Measurements from ENCODE around the gene ZNF680.
"Not testable (repeated sequence)": the region's sequence is repeated elsewhere in the genome, so short reads cannot be mapped to it uniquely, and the experiment has no call there.

Gene ZNF680

DNA sequence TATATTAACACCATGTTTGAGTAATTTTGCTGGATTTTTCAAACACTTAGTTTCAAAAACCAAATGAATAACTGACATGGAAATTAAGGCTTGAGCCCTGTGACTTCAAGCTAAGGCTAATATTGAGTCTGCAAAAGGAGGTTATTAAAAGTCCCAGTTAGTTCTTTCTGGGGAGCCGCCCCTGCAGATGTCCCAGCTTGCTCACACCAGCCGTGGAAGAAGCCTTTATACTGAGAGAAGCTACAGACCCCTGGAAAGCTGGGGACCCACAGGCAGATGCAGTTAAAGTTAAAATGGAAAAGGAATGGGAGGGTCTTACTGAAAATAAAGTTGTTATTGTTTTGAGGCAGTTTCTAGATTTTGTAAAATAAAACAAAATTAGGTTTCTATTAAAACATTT, 18.5 kb upstream of the ZNF680 start:
- ChIA-PET POLR2A (no interaction called here), CTCF (no interaction called here)
- DNase-seq (ENCODE audit: extremely low spot score), result no peak
- TF ChIP-seq L3MBTL2 (conservative IDR thresholded peaks at IDR 0.05), result no peak
- no peak for TF ChIP-seq SUZ12 (IDR thresholded peaks at IDR 0.05)

DNA sequence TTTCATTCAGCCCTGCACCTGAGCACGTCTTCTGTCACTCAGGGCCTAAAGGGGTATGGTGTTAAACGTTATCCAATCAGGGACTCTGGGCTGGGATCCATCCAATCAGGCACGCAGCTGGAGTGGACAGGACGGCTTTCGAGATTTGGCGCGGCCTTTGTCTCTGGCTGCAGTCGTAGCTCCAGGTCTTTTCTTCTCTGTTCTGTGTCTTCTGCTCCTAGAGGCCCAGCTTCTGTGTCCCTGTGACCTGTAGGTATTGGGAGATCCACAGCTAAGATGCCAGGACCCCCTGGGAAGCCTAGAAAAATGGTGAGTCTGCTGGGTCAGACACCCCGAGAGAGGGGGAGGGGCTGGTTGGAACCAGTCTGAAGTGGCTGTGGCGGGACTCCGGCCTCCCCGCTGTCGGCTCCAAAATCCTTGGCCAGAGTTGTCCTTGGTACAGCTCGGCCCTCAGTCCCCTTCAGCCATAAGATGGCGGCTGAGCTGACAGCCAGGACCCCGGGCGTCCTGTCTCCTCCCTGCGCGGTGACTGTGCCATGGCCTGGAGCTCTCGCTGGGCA, 11.7 kb upstream of the ZNF680 start:
- CTCF ChIA-PET, result no interaction called here

DNA sequence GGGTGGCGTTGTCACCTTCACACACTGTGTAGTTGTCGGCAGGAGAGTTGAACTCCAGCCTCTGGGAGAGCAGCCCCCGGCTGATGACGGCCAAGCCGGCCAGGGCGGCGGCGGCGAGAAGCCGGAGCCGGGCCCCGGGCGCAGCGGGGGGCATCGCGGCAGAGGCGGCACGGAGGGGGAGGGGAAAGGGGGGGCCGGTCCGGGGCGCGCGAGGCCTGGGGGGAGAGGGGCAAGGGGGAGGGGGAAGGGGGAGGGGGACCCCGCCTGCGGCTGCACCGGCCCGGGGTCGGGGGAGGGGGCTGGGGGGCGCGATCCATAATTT, 7.4 kb upstream of the ZNF680 start:
- DNase-seq (ENCODE audit: extremely low spot score); POLR2A ChIA-PET; CTCF ChIA-PET: not testable (repeated sequence)

More for the DNA sequence above, 11.7 kb upstream of the ZNF680 start:
- DNase-seq (ENCODE audit: extremely low spot score), result no peak
- TF ChIP-seq FOXM1 (IDR thresholded peaks at IDR 0.05; ENCODE audit: borderline replicate concordance) (no peak), CTBP1 (IDR thresholded peaks at IDR 0.05; ENCODE audit: borderline replicate concordance) (no peak), TARDBP (IDR thresholded peaks at IDR 0.05) (no peak), BHLHE40 (IDR thresholded peaks at IDR 0.05; ENCODE audit: borderline replicate concordance) (no peak), FOXK2 (IDR thresholded peaks at IDR 0.05) (no peak), SUZ12 (IDR thresholded peaks at IDR 0.05) (no peak), SP1 (IDR thresholded peaks at IDR 0.05) (no peak), FOXA1 (IDR thresholded peaks at IDR 0.05) (no peak), LEF1 (IDR thresholded peaks at IDR 0.05; ENCODE audit: borderline replicate concordance) (no peak), HDGF (IDR thresholded peaks at IDR 0.05; ENCODE audit: borderline replicate concordance) (no peak), ZNF384 (IDR thresholded peaks at IDR 0.05) (no peak), NFRKB (IDR thresholded peaks at IDR 0.05) (no peak), ARNT (IDR thresholded peaks at IDR 0.05) (no peak), L3MBTL2 (conservative IDR thresholded peaks at IDR 0.05) (no peak)
- TF ChIP-seq, protein P1, sequence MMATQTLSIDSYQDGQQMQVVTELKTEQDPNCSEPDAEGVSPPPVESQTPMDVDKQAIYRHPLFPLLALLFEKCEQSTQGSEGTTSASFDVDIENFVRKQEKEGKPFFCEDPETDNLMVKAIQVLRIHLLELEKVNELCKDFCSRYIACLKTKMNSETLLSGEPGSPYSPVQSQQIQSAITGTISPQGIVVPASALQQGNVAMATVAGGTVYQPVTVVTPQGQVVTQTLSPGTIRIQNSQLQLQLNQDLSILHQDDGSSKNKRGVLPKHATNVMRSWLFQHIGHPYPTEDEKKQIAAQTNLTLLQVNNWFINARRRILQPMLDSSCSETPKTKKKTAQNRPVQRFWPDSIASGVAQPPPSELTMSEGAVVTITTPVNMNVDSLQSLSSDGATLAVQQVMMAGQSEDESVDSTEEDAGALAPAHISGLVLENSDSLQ (IDR thresholded peaks at IDR 0.05), result no peak
- POLR2A ChIA-PET, result no interaction called here

DNA sequence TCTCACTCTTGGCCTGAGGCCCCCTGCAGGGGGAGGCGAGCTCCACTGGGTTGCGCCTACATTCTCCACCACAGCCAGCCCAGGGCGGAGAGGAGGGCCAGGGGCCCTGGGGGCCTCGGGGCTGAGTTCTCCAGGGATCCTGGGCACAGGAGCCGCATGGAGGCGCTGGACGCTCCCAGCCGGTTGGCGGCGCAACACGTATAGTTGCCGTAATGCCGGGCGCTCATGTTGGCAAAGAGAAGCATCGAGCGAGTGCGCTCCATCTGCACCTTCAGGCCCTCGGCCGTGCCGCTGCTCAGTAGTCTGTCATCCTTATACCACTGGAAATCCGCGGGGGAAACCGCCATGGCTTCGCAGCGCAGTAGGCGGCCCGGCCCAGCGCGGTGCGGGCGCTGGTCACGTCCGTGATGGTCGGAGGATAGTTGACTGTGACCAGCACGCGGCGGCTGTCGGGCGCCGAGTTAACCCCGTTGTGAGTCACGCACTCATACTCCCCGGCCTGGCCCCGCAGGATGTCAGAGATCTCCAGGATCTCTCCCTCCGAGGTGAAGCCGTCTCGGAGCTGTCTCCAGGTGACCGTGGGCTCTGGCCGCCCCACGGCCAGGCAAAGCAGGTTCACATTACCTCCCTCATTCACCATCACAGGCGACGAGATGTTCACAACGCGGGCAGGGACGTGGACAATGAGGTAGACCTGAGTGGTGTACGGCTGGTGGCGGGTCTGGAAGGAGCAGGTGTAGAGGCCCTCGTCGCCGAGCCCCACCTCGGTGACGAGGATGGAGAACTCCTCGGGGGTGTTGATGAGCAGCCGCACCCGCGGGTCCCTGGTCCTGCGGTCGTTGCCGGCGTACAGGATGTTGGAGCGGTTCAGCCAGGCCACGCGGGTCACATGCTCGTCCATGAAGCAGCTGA, 6.8 kb upstream of the ZNF680 start:
- DNase-seq (ENCODE audit: extremely low spot score); POLR2A ChIA-PET; CTCF ChIA-PET: not testable (repeated sequence)

DNA sequence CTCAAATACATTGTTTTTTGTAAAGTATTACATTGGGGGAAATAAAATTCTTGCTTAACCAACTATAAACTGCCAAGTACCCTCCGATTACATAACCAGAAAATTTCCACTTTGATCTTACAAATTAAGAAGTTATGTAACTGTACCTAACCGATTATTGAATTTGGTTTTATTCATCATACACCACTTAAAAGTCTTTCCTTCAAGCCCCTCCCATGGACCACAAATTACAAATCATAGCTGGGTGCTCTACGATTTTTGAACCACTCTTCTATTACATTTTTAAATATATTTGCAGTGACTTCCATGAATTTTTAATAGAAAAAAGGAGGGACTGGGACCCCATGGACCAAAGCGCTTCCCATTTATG, 630 bp downstream of the ZNF680 start:
- ChIA-PET POLR2A (interaction anchor here (0.9 to 1.9 kb wide), 5 partner anchors 13 to 255 kb away, joined by 3 to 10 read pairs (median 4); partner anchors contain the start of gene ZNF138), CTCF (no interaction called here)
- DNase-seq (ENCODE audit: extremely low spot score), result no peak
- TF ChIP-seq ELF4 (IDR thresholded peaks at IDR 0.05), result no peak
- TF ChIP-seq LEF1 (IDR thresholded peaks at IDR 0.05; ENCODE audit: borderline replicate concordance), result no peak
- TF ChIP-seq FOXM1 (IDR thresholded peaks at IDR 0.05; ENCODE audit: borderline replicate concordance), result no peak
- TF ChIP-seq SUZ12 (IDR thresholded peaks at IDR 0.05), result no peak
- TF ChIP-seq SP1 (IDR thresholded peaks at IDR 0.05), result no peak
- TF ChIP-seq ZNF384 (IDR thresholded peaks at IDR 0.05), result no peak
- no peak for TF ChIP-seq HDGF (IDR thresholded peaks at IDR 0.05; ENCODE audit: borderline replicate concordance)
- TF ChIP-seq FOXK2 (IDR thresholded peaks at IDR 0.05), result no peak
- no peak for TF ChIP-seq FOXA1 (IDR thresholded peaks at IDR 0.05)
- TF ChIP-seq ARNT (IDR thresholded peaks at IDR 0.05), result no peak
- TF ChIP-seq BHLHE40 (IDR thresholded peaks at IDR 0.05; ENCODE audit: borderline replicate concordance), result no peak
- TF ChIP-seq CTBP1 (IDR thresholded peaks at IDR 0.05; ENCODE audit: borderline replicate concordance), result no peak
- TF ChIP-seq L3MBTL2 (conservative IDR thresholded peaks at IDR 0.05), result no peak
- TF ChIP-seq, protein P1 (IDR thresholded peaks at IDR 0.05), result no peak
- TF ChIP-seq NFRKB (IDR thresholded peaks at IDR 0.05), result no peak
- no peak for TF ChIP-seq TARDBP (IDR thresholded peaks at IDR 0.05)

DNA sequence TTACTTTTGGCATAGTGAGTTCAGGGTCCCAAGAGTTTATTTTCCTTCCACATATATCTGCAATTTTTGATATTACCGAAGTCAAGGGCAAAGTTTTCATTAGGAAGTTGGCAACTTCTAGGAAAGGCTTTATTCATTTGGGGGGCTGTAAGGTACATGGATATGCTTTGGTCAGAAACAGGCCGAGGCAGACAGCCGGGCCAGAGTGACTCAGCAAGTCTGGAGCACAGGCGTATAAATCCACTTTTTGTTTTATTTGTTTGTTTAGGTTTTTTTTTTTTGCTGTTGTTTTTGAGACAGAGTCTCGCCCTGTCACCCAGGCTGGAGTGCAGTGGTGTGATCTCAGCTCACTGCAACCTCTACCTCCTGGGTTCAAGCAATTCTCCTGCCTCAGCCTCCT, 3.7 kb downstream of the ZNF680 start:
- ChIA-PET POLR2A (no interaction called here), CTCF (no interaction called here)
- DNase-seq (ENCODE audit: extremely low spot score), result no peak
- TF ChIP-seq ZNF384 (IDR thresholded peaks at IDR 0.05), result no peak
- TF ChIP-seq FOXA1 (IDR thresholded peaks at IDR 0.05), result no peak
- TF ChIP-seq L3MBTL2 (conservative IDR thresholded peaks at IDR 0.05), result no peak
- TF ChIP-seq HDGF (IDR thresholded peaks at IDR 0.05; ENCODE audit: borderline replicate concordance), result no peak
- TF ChIP-seq BHLHE40 (IDR thresholded peaks at IDR 0.05; ENCODE audit: borderline replicate concordance), result no peak
- no peak for TF ChIP-seq ARNT (IDR thresholded peaks at IDR 0.05)
- TF ChIP-seq, protein P1 (IDR thresholded peaks at IDR 0.05), result no peak
- TF ChIP-seq FOXM1 (IDR thresholded peaks at IDR 0.05; ENCODE audit: borderline replicate concordance), result no peak
- no peak for TF ChIP-seq SUZ12 (IDR thresholded peaks at IDR 0.05)
- TF ChIP-seq TARDBP (IDR thresholded peaks at IDR 0.05), result no peak
- TF ChIP-seq CTBP1 (IDR thresholded peaks at IDR 0.05; ENCODE audit: borderline replicate concordance), result no peak
- no peak for TF ChIP-seq LEF1 (IDR thresholded peaks at IDR 0.05; ENCODE audit: borderline replicate concordance)
- TF ChIP-seq SP1 (IDR thresholded peaks at IDR 0.05), result no peak
- no peak for TF ChIP-seq NFRKB (IDR thresholded peaks at IDR 0.05)
- no peak for TF ChIP-seq FOXK2 (IDR thresholded peaks at IDR 0.05)
- no peak for TF ChIP-seq ELF4 (IDR thresholded peaks at IDR 0.05)
